Forelimb muscle (tissue), 1 donor: ENCODE measurements around the gene MACROH2A2. TPM values are rescaled to one million over a fixed set of nuclear protein-coding genes. Genes with fewer than 3 reads are reported as not detected.

Experiments
- DNase-seq: peaks from one replicate; pipeline ENCODE4 v3.0.0-alpha.2; 2013; ENCODE audit warnings: low read depth
- polyA plus RNA-seq: library from polyadenylated mRNA; unstranded; fragments of 120-200 nt; gene quantifications from one replicate; pipeline ENCODE4 v1.2.1, GENCODE V29; 2013; ENCODE audit not compliant: insufficient read length

The MACROH2A2 gene
- polyA plus RNA-seq, 1 donor, result 21.2 TPM

DNA sequence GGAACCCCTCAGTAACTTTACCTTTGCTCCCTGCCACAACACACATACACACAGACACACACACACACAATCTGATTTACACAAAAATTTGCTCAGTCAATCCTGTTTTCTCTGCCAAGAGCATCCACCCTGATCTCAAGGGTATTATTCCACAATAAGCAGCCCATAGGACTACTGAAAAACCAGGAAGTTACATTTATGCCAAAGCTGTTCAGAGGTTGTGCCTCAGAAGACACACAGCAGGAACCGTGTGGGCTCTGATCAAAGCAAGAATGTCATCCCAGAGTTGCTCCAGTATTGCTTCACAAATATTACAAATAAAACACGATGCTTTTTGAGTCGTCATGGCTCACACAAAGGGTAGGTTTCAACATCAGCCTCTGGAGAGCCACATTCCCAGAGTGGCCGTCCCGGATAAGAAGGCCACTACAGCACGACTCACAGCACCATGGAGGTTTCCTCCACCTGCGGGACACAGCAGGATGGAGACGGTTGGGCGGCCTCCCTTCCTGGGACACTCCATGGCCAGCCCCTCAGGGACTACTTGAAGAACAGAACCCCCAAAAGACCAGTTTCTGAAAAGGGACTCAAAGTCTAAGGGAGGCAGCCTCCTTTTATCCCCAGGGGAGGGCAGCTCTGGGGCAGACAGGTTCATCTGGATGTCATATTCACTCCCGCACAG, 78.4 kb downstream of the MACROH2A2 start:
- no peak for DNase-seq

- no peak for DNase-seq
These were observed 78.9 kb downstream of the MACROH2A2 start for GRCh38 chr10:70131560-70131937.

DNA sequence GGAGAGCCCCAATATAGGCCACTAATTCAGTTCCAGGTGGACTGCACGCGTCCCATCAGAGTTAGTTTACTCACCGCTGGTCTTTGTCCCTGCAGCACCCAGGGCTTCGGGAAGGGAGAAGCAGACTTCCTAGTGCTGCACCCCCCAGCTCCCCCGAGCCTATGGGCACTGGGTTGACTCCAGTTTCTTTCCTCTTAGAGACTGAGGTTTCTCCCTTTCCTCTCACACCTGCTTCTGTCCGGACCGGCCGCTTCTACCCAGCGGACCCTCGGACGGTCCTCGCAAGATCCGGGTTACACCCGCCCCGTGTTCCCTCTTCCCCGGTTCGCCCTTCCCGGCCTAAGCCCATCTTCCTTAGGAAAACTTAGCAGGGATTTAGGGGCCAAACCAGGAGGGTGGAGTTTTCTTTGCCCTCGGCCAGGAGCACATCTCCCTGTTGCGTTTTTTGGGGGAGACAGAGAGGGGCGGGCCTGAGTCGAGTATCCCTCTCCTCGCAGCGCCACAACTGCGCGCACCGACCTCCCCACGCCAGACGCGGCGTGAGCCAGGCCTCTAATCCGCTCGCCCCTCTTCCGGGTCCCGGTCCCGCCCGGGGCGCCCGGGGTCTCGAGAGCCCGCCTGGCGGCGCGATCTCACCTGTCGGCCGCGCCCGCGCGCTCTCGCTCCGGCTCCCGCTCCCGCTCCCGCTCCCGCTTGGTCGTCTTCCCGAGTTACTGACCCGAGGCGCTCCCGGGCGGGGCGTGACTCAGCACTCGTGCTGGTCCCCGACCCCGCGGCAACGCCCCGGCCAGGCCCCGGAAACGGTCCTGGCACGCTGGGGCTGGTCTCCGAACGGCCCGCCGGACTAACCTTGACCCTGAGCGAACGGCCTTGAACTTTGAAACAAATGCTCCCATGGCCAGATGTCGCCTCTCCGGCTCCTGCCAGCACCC, 79.7 kb downstream of the MACROH2A2 start, which contains the start of gene AIFM2:
AIFM2 (minus strand) TSS at position 728 of the 932 bp plus-strand sequence. CDS start 8,741 bp downstream, outside the sequence.
- no peak for DNase-seq

GRCh38 chr10:70135046-70135445, 82.4 kb downstream of the MACROH2A2 start:
- DNase-seq, result no peak

DNA sequence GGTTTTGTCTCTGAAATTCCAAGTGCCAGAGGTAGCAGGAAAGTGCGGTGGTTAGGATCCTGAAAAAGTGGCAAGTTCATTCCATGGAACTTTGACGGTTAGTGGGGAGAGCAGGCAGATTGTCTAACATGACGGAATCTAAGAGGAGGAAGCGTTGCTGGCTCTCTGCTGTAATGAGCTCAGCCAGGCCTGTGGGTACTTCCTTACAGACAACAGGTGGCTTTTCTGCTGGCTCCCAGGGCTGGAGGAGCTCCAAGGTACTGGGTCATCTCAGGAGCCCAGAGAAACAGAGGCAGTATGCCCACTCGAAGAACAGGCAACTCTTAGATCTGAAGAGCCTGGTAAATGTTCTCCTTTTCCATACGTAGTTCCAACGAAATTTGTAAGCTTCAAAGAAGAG, 83.0 kb downstream of the MACROH2A2 start:
- no peak for DNase-seq

GRCh38 chr10:70137135-70137534, 84.5 kb downstream of the MACROH2A2 start:
- DNase-seq, result no peak

- DNase-seq, result no peak
These were observed 85.6 kb downstream of the MACROH2A2 start for GRCh38 chr10:70137927-70138883.

GRCh38 chr10:70139151-70139996, 86.7 kb downstream of the MACROH2A2 start:
- no peak for DNase-seq

DNA sequence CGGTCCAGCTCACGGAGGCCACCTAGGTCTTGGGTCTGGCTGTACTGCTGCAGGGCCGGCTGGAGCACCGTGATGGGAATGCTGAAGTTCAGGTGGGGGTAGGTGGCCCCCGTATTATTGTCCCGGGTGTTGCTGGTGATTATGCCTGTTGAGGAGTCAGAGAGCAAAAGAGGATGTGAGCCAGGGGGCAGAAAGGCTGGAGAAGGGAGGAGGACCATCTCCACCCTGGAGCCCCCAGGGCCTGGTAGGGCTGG, 87.3 kb downstream of the MACROH2A2 start:
- DNase-seq, result no peak

DNA sequence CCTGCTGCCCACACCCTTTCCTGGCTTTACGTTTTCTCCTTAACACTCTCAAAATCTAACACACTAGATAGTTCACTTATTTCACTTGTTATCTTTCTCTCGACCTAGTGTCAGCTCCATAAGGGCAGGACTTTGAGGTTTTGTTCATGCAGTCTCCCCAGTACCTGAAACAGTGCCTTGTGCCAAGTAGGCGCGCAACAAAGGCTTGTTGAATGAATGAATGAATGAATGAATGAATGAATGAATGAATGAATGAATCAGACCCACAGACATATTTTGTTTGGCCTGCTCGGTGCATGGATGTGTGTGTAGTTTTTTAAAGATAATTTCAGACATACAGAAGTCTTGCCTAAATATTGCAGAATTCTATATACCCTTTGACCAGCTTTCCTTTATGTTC, 87.7 kb downstream of the MACROH2A2 start:
- DNase-seq, result no peak

DNA sequence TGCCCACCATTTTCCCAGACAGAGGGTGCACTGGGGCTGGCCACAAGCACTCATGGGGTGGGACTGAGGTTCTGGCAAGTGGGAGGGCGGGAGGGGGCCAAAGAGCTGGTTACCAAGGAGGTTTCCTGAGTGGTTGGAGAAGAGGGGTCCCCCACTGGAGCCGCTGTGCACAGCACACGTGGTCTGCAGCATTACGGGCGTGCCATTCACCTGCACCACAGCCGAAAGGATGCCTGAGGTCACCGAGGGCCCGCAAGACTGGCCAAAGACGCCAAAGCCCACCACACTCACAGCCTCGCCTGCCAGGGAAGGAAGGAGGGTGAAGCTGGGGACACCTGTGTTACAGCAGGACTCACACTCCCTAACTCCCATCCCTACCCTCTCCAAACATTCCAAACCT, 89.9 kb downstream of the MACROH2A2 start:
- no peak for DNase-seq

DNA sequence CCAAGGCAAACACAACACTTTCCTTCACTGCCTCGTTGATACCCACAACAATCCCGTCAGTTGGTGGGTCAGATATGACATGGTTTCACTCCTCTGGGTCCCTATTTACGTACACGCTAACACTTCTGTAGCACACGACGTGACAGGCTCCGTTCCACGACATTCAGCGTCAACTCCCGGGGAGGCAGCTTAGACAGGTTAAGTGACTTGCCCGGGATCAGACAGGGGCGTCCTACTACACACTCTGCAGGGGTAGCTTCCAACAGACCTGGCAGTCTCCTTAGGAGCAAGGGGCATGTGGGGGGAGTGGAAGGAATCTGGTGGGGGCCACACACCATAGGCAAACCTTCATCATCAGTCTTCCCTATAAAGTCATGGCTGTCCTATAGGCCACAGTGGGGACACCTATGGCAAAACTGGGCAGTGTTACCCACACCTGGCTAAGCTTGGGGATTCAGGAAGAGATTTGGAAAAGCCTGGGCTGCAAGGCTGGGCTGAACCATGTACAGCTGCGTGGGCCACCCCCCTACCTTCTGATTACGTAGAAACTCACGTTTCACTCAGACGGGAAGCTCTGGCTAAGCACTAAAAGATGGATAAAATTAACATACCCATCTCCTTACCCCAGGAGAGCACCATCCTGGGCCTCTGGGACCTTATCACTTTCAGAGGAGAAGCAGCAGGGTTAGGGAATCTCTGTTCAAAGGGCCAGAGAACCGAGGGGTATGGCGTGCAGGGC, 91.9 kb downstream of the MACROH2A2 start:
- no peak for DNase-seq

DNA sequence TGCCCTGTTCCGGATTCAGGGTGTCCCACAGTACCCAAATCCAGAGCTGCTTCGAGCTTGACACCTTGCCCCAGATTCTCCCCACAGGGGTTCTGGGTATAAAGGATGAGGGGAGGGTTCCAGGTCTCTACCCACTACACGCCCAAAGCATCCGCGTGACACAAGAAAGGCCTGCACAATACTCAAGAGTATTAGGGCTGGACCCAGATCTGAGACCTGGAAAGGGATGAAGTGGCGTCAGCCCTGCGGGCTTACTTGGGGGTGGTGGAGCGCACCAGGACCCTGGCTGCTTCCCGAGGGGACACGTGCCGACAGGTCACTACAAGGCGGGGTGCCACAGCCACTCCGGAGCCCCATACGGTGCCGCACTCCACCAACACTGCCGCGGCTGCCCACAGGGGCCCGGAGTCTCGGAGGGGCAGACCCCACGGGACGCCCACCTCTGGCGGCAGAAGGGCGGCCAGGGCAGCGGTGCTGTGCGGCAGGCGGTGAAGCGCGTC, 92.6 kb downstream of the MACROH2A2 start:
- no peak for DNase-seq

DNA sequence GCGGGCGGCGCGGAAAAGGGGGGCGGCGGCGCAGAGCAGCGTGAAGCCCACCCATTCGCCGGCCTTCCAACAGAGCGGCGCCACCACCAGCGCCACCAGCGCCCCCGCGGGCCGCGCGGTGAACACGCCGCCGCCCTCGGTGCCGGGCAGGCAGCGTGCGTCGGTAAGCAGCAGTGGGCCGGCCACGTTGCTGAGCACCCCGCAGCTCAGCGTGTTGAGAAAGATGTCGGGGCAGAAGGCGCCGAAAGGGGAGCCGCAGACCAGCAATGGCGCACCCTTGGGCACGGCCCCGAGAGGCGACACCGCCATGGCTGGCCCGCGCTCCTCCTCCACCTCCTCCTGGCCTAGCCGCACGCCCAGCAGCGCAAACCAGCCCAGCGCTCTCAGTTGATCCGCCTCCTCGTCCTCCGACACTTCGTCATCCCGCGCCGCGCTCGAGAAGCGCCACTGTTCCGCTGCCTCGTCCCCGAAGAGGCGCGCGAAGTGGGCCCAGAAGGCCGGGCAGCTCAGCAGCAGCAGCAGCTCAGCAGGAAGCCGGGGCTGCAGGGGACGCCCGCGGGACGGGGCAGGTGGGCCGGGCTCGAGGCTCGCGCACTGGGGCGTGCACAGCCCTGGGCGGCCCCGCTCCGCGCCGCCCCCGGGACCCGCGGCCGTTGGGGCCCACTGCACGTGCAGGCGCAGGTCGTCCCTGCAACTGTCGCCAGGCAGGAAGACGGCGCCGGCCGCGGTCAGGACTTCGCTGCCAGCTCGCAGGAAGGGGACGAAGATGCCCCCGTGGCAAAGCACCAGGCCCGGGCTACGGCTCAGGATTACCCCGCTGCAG, 93.2 kb downstream of the MACROH2A2 start:
- no peak for DNase-seq

DNA sequence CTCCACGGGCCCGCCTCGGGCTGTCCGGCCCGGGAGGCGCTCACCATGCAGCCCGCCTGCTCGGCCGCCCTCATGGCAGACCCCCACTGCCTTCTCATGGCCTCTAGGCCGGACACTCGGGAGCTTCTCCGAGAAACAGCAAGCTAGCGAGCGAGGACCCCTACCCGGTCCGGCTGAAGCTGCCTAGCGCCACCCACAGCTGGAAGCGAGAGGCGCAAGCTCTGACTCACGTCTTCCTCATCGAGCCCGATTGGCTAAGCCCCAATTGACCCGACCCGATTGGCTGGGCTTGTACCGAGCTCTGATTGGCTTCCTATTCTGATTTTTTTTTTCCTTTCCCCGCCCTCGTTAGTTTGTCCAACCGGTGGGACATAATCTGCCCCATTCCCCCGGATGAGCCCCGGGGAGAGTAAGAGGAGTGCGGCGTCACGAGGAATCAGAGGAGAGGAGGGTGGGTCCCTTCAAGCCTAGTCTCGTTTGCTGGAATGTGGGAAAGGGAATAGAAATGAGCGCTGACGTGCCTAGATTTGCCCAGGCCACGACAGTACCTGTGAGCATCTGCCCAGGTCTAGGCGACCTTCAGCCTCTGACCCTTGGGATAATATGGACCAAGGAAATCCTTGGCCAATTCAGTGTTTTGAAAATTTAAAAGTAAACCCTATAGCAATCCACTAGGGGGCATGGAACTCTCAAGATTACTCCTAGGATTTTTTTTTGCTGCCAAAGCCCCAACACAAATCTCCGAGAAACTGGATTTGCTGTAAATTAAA, 94.0 kb downstream of the MACROH2A2 start, which contains the start of gene TYSND1:
TYSND1 (minus strand) TSS at position 212 of the 770 bp plus-strand sequence; CDS start at position 98, 114 bp downstream.
- peak; percentile 98 for DNase-seq

DNA sequence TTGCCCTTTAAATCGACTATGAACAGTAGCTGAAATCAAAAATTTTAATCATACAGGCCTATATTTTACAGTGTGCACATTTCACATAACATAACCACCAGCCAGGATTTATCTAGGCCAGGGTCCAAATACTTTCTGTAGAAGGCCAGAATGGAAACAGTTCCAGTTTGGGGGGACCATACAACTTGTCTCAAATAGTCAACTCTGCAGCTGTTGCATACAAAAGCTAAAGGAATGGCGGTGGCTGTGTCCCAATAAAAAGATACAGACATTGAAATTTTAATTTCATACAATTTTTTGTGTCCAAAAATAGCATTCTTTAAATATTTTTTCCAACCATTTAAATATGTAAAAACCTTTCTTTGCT, 94.6 kb downstream of the MACROH2A2 start:
- DNase-seq, result no peak

- DNase-seq, result no peak
These were observed 95.9 kb downstream of the MACROH2A2 start for GRCh38 chr10:70148516-70148915.

DNA sequence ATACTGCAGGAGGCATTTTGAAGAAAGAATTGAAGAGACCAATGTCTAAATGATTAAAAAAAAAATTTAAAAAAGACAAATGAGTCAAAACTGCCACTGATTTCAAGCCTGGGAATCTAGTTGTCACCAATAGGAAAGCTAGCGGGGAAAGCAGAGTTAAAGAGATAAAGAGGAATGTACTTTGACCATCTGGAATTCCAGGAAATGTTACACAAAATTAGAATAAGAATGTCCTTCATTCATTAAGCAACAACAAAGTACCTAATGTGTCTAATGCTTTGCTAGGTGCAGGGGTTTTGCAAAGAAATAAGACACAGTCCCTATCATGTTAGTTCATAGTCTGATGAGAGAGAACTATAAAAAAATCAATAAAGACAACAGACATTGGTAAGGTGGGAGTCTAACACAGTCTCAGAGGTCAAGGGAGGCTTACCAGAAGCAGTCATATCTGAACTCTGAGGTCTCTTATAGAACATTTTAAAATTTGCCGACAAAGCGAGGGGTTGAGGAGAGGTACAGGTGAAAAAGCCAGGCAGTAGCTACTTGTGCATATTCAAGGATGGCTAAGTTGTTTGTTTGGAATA, 102.7 kb downstream of the MACROH2A2 start:
- no peak for DNase-seq
